Measurements from ENCODE around the gene RBM5.

Gene RBM5

DNA sequence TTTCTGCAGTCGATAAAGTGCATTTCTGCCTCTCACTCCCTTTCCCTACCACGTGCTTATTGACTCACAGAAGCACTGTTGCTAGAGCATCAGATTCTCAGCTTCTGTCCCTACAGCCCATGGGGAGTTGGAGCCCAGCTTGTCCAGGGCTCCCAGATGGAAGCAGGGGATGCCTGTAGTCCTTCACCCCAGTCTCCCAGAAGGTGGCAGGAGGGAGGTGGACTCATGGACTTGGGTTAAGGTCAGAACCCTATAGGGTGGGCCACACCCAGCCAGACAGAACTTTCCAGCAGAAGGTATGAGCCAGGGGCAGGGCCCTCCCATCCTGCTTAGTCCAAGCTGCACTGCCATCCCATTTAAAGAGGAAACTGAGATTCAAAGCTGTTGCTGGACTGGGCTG lies 33.4 kb downstream of the RBM5 start:
- no peak for DNase-seq

DNA sequence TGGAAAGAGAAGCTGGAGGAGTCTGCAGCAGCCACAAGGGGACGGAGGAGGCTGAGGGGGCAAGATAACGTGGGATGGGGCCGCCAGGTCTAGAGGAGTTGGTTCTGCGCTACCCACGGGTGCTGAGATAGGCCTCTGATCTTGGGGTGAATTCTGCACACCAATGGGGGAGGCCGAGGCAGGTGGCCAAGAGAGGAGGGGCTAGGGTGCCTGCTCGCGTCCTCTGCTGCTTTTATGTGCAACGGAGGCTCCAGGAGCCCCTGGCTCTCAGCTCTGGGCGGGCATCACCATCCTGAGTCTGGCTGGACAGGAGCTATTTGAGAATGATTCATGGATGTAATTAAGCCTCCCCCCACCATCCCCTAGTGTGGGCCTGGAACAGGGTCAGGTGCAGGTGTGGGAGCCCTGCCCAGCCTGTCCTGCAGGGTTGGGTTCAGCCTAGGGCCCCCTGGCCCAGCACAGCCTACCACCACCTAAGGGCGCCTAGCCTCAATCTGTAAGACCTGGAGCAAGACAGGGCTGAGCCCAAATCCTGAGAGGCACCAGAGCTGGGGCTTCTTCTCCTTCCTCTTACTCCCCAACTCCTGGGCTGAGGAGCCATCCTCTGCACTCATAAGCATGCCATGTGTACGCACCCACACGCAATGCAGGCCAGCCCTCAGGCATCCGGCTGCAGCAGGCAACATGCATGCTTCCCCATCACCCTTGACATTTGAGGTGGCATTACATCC lies 34.1 kb downstream of the RBM5 start:
- no peak for DNase-seq

DNA sequence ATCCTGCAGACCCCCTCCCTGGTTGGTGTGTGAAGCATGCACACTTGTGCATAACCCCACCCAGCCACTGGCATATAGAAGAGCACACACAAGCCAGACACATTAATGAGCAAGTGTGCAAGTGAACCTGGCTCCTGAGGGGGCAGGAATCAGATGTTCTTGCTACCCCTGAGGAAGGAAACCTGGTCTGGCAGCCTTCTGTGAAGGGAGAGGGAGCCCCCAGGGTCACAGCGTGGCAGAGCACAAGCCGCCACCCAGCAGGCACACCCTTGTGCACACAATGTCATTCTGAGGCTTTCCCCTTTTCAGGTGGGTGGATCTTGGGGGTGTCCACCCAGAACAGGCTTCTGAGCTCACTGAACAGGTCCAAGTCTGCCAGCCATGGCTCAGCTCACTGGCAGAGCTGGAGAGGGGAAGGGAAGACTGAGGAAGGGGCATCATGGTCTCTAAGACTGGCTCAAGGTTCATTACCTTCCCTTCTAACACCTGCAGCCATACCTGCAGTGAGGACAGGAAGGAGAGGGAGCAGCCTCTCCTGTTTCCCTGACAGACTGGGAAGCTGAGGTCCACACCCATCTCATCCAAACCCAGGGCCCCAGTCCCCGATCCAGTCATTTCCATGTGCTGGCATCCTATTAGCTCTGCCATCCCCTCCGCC lies 34.8 kb downstream of the RBM5 start:
- no peak for DNase-seq

DNA sequence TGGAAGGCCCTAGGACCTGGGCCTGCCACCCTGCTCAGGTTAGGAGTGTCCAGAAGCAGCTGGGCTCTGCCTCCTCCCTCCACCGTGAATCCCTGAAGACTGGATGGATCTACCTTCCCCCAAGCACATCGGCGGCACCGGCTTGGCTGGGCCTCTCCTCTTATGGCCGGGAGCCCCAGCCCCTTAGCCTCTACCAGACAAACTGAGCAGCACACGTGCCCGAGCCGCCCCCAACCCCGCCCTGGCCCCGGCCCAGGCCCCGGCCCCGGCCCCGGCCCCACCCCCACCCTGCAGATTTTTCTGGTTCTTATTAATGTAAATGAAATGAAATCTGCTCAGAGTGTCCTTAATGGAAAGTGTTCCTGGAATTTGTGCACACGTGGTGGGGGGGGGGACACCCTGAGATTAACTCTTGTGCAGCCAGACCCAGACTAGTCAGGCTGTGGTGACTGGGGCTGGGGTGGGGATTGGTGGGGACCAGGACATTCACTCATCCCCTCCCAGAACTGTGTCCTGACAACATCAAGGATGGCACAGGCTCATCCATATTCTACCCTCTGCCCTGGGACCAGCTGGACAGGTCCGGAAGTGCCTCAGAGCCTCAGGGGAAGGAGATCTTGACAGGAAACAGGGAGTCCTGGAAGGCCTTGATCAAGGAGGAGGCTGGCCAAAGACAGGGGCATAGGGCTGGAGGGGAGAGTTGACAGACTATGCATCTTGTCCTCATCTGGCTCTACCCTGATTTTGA lies 35.5 kb downstream of the RBM5 start:
- no peak for DNase-seq

DNA sequence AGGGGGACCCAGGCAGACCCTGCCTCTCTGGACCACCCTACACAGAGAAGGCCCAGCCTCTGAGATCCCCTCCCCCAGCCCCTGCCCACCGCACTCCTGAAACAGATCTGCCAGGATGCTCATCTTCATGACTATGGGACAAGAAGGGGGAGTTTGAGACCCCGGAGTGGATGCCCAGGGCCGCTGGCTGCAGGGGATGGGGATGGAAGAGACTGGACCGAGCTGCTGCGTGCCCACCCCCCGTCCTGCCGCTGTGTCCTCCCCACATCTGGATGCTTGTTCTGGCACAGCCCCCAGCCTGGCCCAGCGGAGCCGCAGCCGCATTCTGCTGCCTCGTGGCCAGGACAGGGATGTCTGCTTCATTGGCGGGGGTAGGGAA lies 36.1 kb downstream of the RBM5 start:
- DNase-seq: no peak

DNA sequence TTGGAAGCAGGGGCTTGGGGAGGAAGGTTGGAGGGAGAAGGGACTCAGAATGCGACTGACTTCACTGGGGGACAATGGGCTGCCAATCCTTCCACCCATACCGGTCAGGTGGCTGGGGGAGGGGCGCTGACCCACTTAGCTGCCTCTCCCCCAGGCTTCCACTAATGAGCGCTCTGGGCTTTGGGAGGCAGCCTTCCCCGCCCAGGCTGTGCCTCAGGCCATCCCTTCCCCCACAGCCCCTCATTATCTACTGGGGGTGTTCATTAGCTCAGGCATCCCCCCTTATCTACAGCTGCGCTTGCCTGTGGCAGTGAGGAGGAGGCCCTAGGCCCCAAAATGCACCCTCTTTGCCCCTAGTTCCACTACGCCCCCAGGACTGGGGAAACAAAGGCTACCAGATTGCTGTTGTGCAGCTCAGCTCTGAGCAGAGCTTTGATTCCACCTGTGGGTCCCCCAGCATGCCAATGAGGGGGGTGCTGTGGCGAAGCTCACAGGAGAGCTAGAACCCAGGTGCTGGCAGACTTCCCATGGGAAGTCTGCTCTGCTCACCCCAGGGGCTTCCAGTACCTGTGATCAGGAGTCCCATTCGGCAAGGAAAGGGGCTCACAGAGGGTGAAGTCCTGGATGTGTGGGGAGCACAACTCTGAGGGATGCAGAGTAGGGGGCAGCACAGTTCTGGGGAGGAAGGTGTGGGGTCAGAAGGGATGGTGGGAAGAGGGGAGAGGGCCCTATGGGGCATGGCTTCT lies 37.0 kb downstream of the RBM5 start:
- DNase-seq: no peak

DNA sequence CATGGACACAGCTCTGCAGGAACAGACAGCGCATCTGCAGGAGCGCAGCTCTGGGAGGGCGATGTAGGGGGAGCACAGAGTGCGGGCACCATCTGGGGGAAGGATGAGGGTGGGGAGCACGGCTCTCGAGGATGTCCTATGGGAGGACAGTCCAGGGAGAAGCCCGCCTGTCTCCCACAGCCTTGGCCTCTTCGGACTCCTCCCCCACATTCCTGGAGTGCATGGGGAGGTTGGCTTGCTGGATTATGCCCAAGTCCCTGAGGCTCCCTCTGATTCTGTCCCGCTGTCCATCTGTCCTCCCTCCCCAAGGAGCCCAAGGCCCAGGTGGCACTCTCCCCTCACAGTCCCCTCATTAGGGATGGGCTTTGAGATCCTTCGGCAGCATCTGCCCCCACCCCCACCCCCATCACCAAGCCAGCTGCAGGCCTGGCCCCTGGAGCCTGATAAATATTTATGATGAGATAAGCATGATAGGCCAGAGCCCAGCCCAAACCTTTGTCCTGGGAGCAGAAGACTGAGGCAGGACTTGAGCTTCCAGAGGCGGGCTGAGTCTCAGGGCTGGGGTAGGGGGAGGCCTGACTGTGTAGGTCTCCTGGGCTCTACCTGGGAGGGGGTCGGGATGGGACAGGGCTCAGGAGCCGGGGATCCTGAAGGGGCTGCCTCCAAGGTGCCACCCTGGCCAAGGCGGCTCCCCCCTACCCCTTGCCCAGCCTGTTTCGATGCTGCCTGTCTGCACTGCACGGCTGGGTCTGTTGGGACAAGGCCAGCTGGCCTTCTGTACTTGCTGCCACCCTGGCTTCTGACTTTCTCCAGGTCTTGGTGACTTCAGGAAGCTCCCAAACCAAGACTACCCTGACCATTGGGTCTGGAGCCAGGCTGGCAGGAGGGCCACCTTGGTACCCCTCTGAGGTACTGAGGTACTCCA lies 37.8 kb downstream of the RBM5 start:
- DNase-seq: no peak

DNA sequence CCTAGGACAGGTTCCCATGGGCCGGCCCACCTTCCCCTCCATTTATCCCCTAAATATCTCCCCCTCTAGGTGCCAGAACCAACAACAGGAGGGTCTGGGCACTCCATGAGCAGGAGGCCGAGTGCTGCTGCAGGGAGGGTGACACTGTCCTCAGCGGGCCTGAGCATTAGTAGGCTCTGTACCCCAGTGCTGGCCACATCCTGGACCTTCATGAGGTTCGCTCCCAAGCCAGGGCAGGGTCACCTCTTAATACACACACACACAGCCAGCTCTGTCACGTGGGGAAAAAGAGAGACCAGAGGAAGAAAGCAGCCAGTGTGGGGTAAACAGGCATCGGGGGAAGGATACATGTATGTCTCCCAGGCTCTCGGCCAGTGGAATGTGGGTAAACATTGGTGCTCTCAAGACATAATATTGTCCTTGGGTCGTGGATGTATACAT lies 38.6 kb downstream of the RBM5 start:
- DNase-seq: no peak

DNA sequence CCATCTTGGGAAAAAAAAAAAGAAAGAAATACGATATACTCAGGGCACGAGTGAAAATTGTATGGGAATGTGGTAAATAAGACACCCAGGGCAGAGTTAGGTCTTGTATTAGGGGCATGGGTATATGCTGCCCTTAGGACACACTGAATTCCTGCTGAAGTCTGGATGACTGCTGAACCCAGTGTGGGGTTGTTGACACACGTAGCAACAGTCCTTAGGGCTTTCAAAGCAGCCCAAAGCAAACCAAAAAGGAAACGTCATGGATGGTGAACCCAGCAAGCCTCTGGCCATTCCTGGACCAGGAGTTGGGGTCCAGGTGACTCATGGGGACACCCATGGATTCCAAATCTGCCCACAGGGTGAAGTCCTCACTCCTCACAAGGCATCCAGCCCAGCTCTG lies 39.3 kb downstream of the RBM5 start:
- DNase-seq: no peak

DNA sequence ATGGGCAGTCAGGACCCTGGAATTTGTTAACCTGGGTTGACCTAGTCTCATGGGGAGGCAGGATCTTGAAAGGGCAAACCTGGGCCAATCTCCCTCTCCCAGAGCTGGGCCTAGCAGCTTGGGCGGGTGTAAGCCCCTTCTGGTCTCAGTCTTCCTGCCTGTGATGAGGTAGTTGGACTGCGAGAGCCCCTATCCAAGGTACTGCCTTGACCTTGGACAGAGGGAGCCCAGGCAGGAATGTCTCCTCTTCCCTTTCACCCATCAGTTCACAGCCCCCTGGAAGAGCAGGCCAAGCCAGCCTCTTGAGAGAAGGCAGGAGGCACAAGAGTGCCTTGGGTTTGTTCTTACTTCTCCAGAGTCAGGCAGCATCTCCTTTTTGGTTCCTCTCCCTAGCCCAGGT lies 41.7 kb downstream of the RBM5 start:
- no peak for DNase-seq

DNA sequence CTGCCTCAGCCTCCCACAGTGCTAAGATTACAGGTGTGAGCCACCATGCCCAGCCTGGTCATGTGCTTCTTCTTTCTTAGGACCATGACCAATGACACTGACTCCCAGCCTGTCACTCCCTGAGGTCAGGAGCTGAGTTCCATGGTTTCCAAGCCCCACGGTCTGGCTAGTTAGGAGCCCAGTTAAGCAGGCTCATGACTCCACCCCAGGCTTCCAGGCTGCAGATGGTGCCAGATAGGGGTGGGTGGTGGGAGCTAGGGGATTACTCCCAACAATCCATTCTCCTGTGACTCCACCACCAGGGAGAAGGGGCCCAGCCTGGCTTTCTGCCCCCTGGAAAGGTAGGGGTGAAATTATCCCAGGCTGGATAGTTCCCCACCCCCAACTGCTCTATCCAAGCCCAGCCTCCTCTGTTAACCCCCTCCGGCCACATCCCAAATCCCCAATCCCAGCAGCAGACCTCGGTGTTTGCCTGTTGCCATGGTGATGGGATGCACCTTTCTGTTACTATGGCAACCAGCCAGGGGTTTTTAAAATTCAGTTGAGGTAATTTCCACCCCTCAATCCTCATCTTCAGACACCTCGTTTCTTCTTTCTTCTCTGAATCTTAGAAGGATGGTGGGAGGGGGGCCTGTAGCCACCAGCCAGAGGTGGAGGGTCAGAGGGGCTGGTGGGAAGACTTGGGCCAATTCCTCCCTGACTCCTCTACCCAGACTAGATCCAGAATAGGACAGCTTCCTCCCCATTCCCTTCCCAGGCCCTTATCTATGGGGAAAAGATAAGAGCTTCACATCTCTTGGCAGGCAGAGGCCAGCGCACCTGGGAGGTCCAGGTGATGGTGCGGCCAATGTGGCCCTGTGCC lies 43.9 kb downstream of the RBM5 start:
- DNase-seq: no peak

DNA sequence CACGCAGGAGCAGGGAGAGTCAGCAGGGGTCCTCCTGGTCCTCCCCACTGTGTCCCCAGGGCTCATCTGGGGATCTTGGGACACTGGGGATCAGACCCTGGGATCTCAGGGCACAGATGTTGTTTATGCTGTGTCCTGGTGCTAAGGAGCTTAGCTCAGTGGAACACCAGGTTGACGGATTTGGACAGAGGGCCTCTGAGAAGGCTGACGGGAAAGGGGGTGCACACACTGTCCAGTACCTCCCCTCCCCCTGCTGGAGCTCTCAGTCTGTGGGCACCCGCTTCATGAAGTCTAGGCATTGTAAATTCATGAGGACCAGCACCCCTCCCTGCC lies 44.5 kb downstream of the RBM5 start:
- no peak for DNase-seq

DNA sequence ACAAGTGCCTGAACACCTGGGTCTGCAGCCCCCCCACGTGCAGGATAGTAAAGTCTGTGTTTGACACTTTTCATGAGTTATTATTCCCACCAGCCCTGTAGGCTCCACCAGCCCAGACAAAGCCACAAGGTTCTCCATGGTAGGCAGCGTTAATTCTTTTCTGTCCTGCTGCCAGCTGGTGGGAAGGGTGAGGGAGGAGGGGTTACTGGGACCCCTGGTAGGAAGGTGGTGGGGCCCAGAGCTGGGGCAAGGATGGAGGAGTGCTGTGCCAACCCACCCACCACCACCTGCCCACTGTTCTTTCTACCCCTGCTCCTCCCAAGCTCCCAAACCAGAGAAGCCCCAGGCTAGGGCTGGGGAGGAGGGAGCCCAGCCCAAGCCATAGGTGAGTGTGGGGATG lies 45.6 kb downstream of the RBM5 start:
- no peak for DNase-seq

DNA sequence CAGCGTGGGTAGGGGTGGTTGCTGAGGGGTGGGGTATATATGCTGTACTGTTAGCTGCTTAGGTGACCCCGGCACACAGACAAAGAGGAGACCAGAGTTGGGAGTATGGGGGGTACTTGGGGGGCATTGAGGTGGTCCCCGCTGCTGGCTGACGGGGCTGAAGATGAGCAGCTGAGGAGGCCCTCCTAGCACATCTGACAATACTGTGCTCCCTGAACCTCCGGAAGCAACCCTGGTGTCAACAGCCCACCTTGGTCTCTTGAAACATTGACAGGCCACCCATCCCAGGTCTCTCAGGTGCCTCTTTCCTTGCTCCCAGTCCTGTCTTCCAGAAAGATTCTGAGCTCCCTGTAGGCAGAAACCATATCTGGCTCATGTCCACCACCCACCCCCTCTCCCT lies 47.2 kb downstream of the RBM5 start:
- no peak for DNase-seq

DNA sequence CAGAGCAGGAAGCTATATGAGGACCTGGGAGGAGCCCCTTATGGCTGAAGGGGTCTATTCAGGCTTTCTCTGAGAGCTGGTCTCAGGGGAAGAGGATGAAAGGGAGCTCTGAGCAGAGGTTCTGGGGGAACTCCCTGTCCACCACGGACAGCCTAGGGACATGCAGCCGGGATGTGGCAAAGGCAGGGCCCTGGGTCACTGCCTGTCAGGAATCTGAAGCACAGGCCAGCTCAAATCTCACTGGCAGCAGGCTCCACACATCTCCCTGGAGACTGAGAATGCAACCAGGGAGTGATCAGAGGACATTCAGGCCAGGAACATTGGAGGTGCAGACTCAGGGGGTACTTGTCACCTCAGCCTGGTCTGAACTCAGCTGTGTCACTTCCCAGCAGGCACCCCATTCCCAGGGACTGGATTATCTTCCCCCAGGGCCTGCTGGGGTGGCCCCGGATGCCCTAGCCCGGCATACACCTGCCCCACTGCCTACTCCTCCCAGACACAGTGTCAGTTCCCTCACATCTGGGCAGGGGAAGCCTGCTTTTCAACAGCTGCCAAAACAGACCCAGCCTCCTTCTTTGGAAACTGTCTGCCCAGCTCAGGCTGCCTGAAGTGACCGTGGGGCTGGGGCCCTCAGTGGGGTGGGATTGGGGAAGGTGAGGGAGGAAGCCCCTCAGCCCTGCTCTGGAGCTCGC lies 48.1 kb downstream of the RBM5 start:
- DNase-seq: no peak

DNA sequence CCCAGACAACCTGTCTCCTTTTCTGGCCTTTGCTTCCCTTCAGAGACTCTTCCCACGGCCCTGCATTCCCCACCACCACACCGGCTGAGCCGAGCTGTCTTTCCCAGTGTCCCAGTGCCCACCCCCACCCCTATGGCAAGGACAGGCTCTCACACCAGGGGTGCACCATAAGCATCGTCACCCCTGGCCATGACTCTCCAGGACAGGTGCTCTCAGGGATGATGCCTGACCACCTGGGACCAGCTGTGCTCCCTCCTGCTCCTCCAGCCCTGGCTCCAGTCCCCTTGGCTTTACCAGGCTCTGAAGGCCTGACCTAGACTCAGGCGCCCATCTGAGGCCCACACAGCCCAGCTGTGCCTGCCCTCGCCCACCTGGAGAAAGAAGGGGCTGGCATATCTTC lies 48.8 kb downstream of the RBM5 start:
- DNase-seq: no peak

DNA sequence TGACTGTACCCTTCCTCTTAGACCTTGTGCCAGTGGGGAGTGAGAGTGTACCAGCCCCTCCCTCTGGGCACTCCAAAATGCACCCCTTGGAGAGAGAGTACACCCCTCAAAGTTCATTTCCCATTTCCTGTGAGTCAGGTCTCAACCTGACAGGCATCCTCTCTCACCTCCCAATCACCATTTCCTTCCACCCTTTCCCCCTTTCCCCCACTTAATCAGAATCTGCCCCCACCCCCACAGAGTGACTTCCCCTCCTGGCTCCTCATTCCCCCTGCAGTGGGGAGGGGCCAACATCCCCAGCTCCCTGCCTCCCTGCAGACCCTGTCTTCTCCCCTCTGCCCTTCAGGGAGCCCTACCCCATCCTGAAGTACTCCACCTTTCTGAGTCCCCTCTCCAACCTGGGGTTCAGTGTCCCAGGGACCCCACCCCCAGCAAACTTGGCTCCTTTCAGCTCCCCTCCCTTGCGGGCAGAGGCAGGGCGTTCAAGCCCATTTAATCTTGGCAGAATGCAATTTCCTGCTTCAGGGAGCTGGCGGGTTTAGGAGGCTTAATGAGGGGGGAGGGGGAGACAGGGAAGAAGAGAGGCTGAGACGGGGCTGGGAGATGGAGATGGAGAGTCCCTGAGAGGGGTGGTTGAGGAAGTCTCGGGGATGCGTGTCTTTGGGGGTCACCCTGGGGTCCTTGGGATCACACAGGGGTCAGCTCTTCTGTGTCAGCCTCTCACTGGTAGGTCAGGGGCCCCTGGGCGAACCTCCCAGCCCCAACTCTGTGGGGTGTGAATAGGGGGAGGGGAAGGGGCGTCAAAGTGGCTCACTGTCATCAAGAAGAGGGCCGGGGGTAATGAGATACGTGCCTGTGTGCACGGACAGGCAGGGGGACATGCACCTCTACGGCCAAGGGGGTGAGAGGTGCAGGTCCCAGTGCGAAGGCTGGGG lies 49.8 kb downstream of the RBM5 start:
- DNase-seq: no peak

DNA sequence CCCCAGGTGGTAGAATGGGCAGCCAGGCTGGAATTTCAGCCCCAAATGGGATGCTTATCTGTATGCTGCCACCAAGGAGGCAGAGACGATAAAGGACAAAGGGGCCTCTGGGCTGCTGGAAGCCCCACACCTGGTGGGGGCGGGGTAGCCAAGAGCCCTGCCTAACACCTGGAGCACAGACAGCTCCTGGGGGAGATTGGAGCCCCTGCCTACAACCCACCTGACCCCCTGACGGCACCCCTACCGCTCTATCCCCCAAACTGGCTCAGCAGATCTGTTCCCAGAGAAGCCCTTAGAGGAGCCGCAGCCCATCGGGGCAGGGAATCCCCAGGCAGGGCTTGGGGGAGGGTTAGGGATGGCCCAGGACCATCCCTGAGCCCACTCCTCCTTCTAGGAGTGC lies 50.6 kb downstream of the RBM5 start:
- no peak for DNase-seq

DNA sequence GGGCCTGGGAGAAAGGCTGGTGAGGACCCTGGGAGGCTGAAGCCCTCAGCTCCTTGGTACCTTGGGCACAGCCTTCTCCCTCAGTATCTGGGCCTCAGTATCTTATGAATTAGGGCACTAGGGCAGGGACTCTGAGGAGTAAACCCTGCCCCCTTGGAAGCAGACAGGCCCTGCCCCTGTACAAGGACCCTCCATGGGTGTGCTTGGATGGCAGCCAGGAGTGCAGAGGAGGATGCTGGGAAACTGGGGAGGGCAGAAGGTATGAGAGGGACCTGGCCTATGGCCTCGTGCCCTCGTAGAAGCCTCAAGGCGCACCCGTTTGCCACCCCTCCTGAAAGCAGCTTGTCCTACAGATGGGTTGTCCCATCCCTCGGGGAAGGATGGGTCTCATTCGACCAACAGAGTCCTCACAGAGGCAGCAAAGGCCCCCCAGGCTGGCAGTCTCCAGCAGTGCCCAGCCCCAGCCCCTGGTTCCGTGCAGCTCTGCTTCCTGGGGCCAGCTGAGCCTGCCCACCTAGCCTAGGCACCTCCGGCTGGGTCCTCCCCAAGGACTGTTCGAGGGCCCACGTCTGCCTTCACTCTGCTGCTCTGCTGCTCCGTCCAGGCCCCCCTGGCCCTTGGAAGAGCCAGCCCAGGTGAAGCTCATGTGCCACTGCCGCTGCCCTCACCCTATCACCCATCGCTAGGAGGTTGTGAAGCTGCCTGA lies 51.2 kb downstream of the RBM5 start:
- DNase-seq: no peak

Data from activated CD4-positive, CD25-positive, alpha-beta regulatory T cell (primary cell).